CD4-positive, alpha-beta T cell (primary cell): Measurements from ENCODE around the gene FAM76A. TPM values are rescaled to one million over a fixed set of nuclear protein-coding genes. Genes with fewer than 3 reads are reported as not detected.
"Not testable (repeated sequence)": the region's sequence is repeated elsewhere in the genome, so short reads cannot be mapped to it uniquely, and the experiment has no call there.

Experiments
- ATAC-seq: fragments of 200-7000 bp; cut with Tn5 transposase; one replicate; pipeline ENCODE4 v1.10.0; 2022; ENCODE audit warnings: mild to moderate bottlenecking; ENCODE audit not compliant: poor library complexity
- CTCF ChIA-PET: fragments of 350-600 bp; sonication (Branson Sonifier 250); formaldehyde crosslinking; loops from one replicate; lab custom pipeline; 2021; ENCODE audit warnings: antibody characterized with exemption, inconsistent platforms; lab: Charles Lee
- POLR2A ChIA-PET: fragments of 350-600 bp; sonication (Branson Sonifier 250); formaldehyde crosslinking; loops from one replicate; lab custom pipeline; 2021; ENCODE audit warnings: antibody characterized with exemption, inconsistent platforms; lab: Charles Lee
- DNase-seq, 14 experiments: peaks; one replicate each; pipeline ENCODE4 v3.0.0-alpha.2; 2013 to 2020; ENCODE audit warnings: mixed read lengths in 2 of 14
- H3K27ac ChIP-seq, 2 donors: one replicate each; pipeline versions ENCODE4 v1.5.1 to v1.7.0; 2013; ENCODE audit warnings: low read length in 2 of 2, low read depth in 1 of 2, mild to moderate bottlenecking in 1 of 2
- H3K27me3 ChIP-seq, 2 experiments: 1 replicate in 1 of 2; 2 replicates in 1 of 2; pipeline versions ENCODE4 v1.6.1 to v1.7.0; 2013; ENCODE audit warnings: low read length in 2 of 2, control low read depth in 1 of 2, mild to moderate bottlenecking in 1 of 2, moderate library complexity in 1 of 2; ENCODE audit not compliant: insufficient read depth in 2 of 2, control insufficient read depth in 1 of 2
- H3K36me3 ChIP-seq: one replicate; pipeline ENCODE4 v1.6.1; 2013; ENCODE audit warnings: low read length, control low read depth; ENCODE audit not compliant: insufficient read depth
- H3K4me1 ChIP-seq: one replicate; pipeline ENCODE4 v1.6.1; 2013; ENCODE audit warnings: low read length, control low read depth; ENCODE audit not compliant: insufficient read depth
- H3K4me3 ChIP-seq: one replicate; pipeline ENCODE4 v1.5.1; 2013; ENCODE audit warnings: mild to moderate bottlenecking, low read length, moderate library complexity
- H3K9me3 ChIP-seq, 2 experiments: 1 replicate in 1 of 2; 2 replicates in 1 of 2; pipeline versions ENCODE4 v1.6.1 to v1.7.0; 2013; ENCODE audit warnings: low read length in 2 of 2, mild to moderate bottlenecking in 2 of 2, control low read depth in 1 of 2, moderate library complexity in 1 of 2; ENCODE audit not compliant: control insufficient read depth in 1 of 2, insufficient read depth in 1 of 2
- H3K27ac Mint-ChIP-seq: one replicate; pipeline ENCODE4 v1.8.0; 2020; ENCODE audit warnings: mixed read lengths
- H3K27me3 Mint-ChIP-seq: one replicate; pipeline ENCODE4 v1.8.0; 2021; ENCODE audit warnings: mixed read lengths
- H3K36me3 Mint-ChIP-seq: one replicate; pipeline ENCODE4 v1.8.0; 2021; ENCODE audit warnings: low read depth, mixed read lengths
- H3K4me1 Mint-ChIP-seq: one replicate; pipeline ENCODE4 v1.8.0; 2021; ENCODE audit warnings: low read depth, mixed read lengths
- H3K4me3 Mint-ChIP-seq: one replicate; pipeline ENCODE4 v1.8.0; 2020; ENCODE audit warnings: mild to moderate bottlenecking, mixed read lengths
- H3K9me3 Mint-ChIP-seq: one replicate; pipeline ENCODE4 v1.8.0; 2020; ENCODE audit warnings: mixed read lengths
- CTCF ChIP-seq: fragments of 200-600 bp; IDR thresholded peaks from one replicate; pipeline ENCODE4 v1.8.0; 2022; ENCODE audit warnings: antibody characterized with exemption, mild to moderate bottlenecking
- intact Hi-C, 2 experiments: fragments of 100-400 bp; cut with DNase I in 1 of 2; cut with micrococcal nuclease in 1 of 2; formaldehyde crosslinking; loops; one replicate each; pipeline versions ENCODE4 v1.15.1 to v1.9.0; 2023 to 2025; cut with DNase I, micrococcal nuclease
- total RNA-seq, 174 experiments: library from RNA in 2 of 174; stranded (reverse) in 2 of 174; gene quantifications; one replicate each; pipeline ENCODE4 v1.2.3 and lab custom pipeline; 2021 to 2026

FAM76A gene
- total RNA-seq, 2 experiments from 2014 or later = 26.0 to 28.7 TPM

- intact Hi-C loops = loop anchor here (1.0 to 10.0 kb wide), 6 partner anchors 46 to 778 kb away; partner anchors contain the start of genes FAM76A (in 2 of the 2), IFI6 (in 2 of the 2), PPP1R8 (in 1 of the 2) and TRNP1 (in 1 of the 2)
- Mint-ChIP-seq H3K27ac (peak within 1 kb of the TSS; percentile 93), H3K9me3 (no peaks in the 10 kb centered on the region), H3K4me3 (peak within 1 kb of the TSS; percentile 97), H3K27me3 (no peaks in the 10 kb centered on the region), H3K36me3 (peaks cover 12% of the 10 kb centered on the region), H3K4me1 (peaks cover 30% of the 10 kb centered on the region)
- ATAC-seq (peak; percentile 91), DNase-seq (peak; percentile 95 to 100 (median 98))
- H3K27ac ChIP-seq = peak within 1 kb of the TSS; percentile 86 to 91
- H3K4me1 ChIP-seq = peaks cover 22% of the 10 kb centered on the region
- no peaks in the 10 kb centered on the region for H3K27me3 ChIP-seq
- ChIA-PET CTCF (interaction anchor here (0.6 to 3.0 kb wide), 3 partner anchors 48 to 718 kb away, joined by 4 to 13 read pairs (median 5); partner anchors contain the start of gene FAM76A), POLR2A (interaction anchor here (0.6 to 2.8 kb wide), 20 partner anchors 9 to 870 kb away, joined by 3 to 58 read pairs (median 4); partner anchors contain the start of genes EYA3, FAM76A, IFI6 and PPP1R8)
- H3K36me3 ChIP-seq = no peaks in the 10 kb centered on the region
- peak within 1 kb of the TSS; percentile 72 for H3K4me3 ChIP-seq
- H3K9me3 ChIP-seq = no peaks in the 10 kb centered on the region
- no peak for TF ChIP-seq CTCF
Measured at GRCh38 chr1:27772932-27773825, 47.4 kb downstream of the FAM76A start, which contains the start of gene STX12. TSS of gene STX12 (plus strand) at chr1:27773219. CDS start at chr1:27773308, 89 bp downstream.

GRCh38 chr1:27773826-27774445 lies 48.2 kb downstream of the FAM76A start:
- peak overlapping the region; percentile 93 for H3K27ac Mint-ChIP-seq
- H3K9me3 ChIP-seq = no peaks in the 10 kb centered on the region
- TF ChIP-seq CTCF = no peak
- peaks cover 22% of the 10 kb centered on the region for H3K4me1 ChIP-seq
- peaks cover 12% of the 10 kb centered on the region for H3K36me3 Mint-ChIP-seq
- ATAC-seq (peak; percentile 4), DNase-seq (peak in 2 of 14 experiments; percentile 31 to 63)
- no peaks in the 10 kb centered on the region for H3K27me3 ChIP-seq
- ChIA-PET POLR2A (interaction anchor here (0.6 to 2.8 kb wide), 7 partner anchors 16 to 807 kb away, joined by 3 to 58 read pairs (median 5); partner anchors contain the start of genes EYA3, FAM76A, IFI6 and PPP1R8), CTCF (interaction anchor here (0.6 kb wide), 1 partner anchor 717 kb away, joined by 4 read pairs; no protein-coding TSS in a partner anchor)
- peak overlapping the region; percentile 97 for H3K4me3 Mint-ChIP-seq
- intact Hi-C loops = loop anchor here (2.0 to 10.0 kb wide), 5 partner anchors 47 to 779 kb away; partner anchors contain the start of genes IFI6 (in 2 of the 2), FAM76A (in 1 of the 2), PPP1R8 (in 1 of the 2) and TRNP1 (in 1 of the 2)
- peaks cover 30% of the 10 kb centered on the region for H3K4me1 Mint-ChIP-seq
- peak overlapping the region; percentile 86 to 91 for H3K27ac ChIP-seq
- H3K27me3 Mint-ChIP-seq = no peaks in the 10 kb centered on the region
- H3K9me3 Mint-ChIP-seq = no peaks in the 10 kb centered on the region
- peak overlapping the region; percentile 72 for H3K4me3 ChIP-seq
- no peaks in the 10 kb centered on the region for H3K36me3 ChIP-seq

- H3K4me3 Mint-ChIP-seq = no peak overlapping the region
- ATAC-seq = no peak
- no peaks in the 10 kb centered on the region for H3K36me3 ChIP-seq
- H3K4me1 Mint-ChIP-seq = peaks cover 30% of the 10 kb centered on the region
- peaks cover 22% of the 10 kb centered on the region for H3K4me1 ChIP-seq
- no peak overlapping the region for H3K4me3 ChIP-seq
- H3K9me3 Mint-ChIP-seq = no peaks in the 10 kb centered on the region
- no peaks in the 10 kb centered on the region for H3K9me3 ChIP-seq
- intact Hi-C loops = loop anchor here (5.0 to 10.0 kb wide), 3 partner anchors 47 to 780 kb away; partner anchors contain the start of genes FAM76A (in 1 of the 2), IFI6 (in 1 of the 2) and TRNP1 (in 1 of the 2)
- H3K36me3 Mint-ChIP-seq = peaks cover 16% of the 10 kb centered on the region
- no peak for DNase-seq
- H3K27ac ChIP-seq = no peak overlapping the region
- H3K27me3 Mint-ChIP-seq = no peaks in the 10 kb centered on the region
- TF ChIP-seq CTCF = no peak
- H3K27ac Mint-ChIP-seq = no peak overlapping the region
- ChIA-PET CTCF (interaction anchor here (1.2 kb wide), 1 partner anchor 11 kb away, joined by 3 read pairs; no protein-coding TSS in a partner anchor), POLR2A (no interaction called here)
- no peaks in the 10 kb centered on the region for H3K27me3 ChIP-seq
Measured at GRCh38 chr1:27774654-27775053, 48.9 kb downstream of the FAM76A start.

GRCh38 chr1:27775336-27775735 lies 49.6 kb downstream of the FAM76A start:
- ATAC-seq, H3K27ac ChIP-seq, H3K27me3 ChIP-seq, H3K9me3 Mint-ChIP-seq, H3K27me3 Mint-ChIP-seq, H3K9me3 ChIP-seq, H3K4me3 ChIP-seq, DNase-seq, H3K36me3 ChIP-seq, POLR2A ChIA-PET, H3K4me3 Mint-ChIP-seq: not testable (repeated sequence)
- intact Hi-C loops = loop anchor here in 1 of 2 experiments (10.0 kb wide), 1 partner anchor 781 kb away; the partner anchor contains the start of gene TRNP1
- Mint-ChIP-seq H3K36me3 (peaks cover 19% of the 10 kb centered on the region), H3K27ac (peak overlapping the region; percentile 8), H3K4me1 (peaks cover 30% of the 10 kb centered on the region)
- CTCF ChIA-PET = interaction anchor here (1.2 kb wide), 1 partner anchor 11 kb away, joined by 3 read pairs; no protein-coding TSS in a partner anchor
- peaks cover 22% of the 10 kb centered on the region for H3K4me1 ChIP-seq
